K562 (cell line): Measurements from ENCODE around the gene KCNAB1.
"Not testable (repeated sequence)": the region's sequence is repeated elsewhere in the genome, so short reads cannot be mapped to it uniquely, and the experiment has no call there.

ENCODE experiments used
- ADNP ChIP-seq: fragments of 200-800 bp; sonication (Bioruptor generic); IDR thresholded peaks from 2 replicates; pipeline ENCODE4 v1.6.1; 2016; ENCODE audit warnings: missing genetic modification characterization, missing compliant biosample characterization
- MTA1 ChIP-seq: fragments of 450-650 bp; IDR thresholded peaks from 2 replicates; pipeline ENCODE4 v1.6.1; 2017; ENCODE audit warnings: borderline replicate concordance
- MYC ChIP-seq, 2 experiments: fragments of 250-450 bp in 1 of 2; sonication (Bioruptor Pico) in 1 of 2; IDR thresholded peaks; 2 replicates each; pipeline versions ENCODE4 v1.5.1 to v1.6.1; 2012 to 2021; ENCODE audit warnings: low read depth in 2 of 2, borderline replicate concordance in 1 of 2, improper control_type of control experiment in 1 of 2, low read length in 1 of 2, mild to moderate bottlenecking in 1 of 2, moderate library complexity in 1 of 2
- NFYB ChIP-seq: IDR thresholded peaks from 2 replicates; pipeline ENCODE4 v1.6.1; 2011; ENCODE audit warnings: mild to moderate bottlenecking, moderate library complexity; ENCODE audit not compliant: insufficient read length; ENCODE audit errors: extremely low read depth
- POLR2A ChIP-seq: fragments of 450-650 bp; conservative IDR thresholded peaks from 2 replicates; pipeline ENCODE4 v1.6.1; 2016
- TF ChIP-seq, protein P1 (sequence below), 3 experiments: IDR thresholded peaks in 2 of 3; conservative IDR thresholded peaks in 1 of 3; 2 replicates each; pipeline ENCODE4 v1.5.1; 2011 to 2012; ENCODE audit warnings: low read length in 3 of 3, mild to moderate bottlenecking in 3 of 3, control low read depth in 2 of 3, improper control_type of control experiment in 1 of 3, inconsistent platforms in 1 of 3, low read depth in 1 of 3, mixed read lengths in 1 of 3, moderate library complexity in 1 of 3; ENCODE audit not compliant: insufficient read depth in 2 of 3

DNA sequence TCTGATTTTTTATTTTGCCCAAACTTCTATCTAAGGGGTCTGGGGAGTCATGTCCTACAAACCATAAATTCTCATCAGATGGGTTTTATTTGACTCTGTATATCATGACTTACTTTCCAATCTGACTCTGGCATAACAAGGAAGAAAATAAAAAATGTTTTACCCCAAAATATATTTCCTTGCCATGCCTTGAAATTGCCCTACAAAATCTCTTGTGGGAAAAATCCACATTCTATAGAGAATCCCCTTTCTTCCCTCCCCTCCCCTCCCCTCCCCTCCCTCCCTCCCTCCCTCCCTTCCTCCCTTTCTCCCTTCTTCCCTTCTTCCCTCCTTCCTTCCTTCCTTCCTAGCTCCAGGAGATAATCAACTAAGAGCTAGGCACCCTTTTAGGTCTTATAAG lies 110.8 kb downstream of the KCNAB1 start:
- not testable (repeated sequence) for TF ChIP-seq POLR2A; MYC (IDR thresholded peaks at IDR 0.05; ENCODE audit: low read depth, low read length); MYC (CRISPR knock-in tag; IDR thresholded peaks at IDR 0.05; ENCODE audit: borderline replicate concordance, low read depth); MTA1; NFYB; ADNP
- TF ChIP-seq, protein P1, sequence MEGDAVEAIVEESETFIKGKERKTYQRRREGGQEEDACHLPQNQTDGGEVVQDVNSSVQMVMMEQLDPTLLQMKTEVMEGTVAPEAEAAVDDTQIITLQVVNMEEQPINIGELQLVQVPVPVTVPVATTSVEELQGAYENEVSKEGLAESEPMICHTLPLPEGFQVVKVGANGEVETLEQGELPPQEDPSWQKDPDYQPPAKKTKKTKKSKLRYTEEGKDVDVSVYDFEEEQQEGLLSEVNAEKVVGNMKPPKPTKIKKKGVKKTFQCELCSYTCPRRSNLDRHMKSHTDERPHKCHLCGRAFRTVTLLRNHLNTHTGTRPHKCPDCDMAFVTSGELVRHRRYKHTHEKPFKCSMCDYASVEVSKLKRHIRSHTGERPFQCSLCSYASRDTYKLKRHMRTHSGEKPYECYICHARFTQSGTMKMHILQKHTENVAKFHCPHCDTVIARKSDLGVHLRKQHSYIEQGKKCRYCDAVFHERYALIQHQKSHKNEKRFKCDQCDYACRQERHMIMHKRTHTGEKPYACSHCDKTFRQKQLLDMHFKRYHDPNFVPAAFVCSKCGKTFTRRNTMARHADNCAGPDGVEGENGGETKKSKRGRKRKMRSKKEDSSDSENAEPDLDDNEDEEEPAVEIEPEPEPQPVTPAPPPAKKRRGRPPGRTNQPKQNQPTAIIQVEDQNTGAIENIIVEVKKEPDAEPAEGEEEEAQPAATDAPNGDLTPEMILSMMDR (IDR thresholded peaks at IDR 0.05 in 2 of 3, conservative IDR thresholded peaks at IDR 0.05 in 1 of 3; ENCODE audit: insufficient read depth in 2 of 3, low read depth in 1 of 3, low read length in 3 of 3): not testable (repeated sequence)
